ENCODE results near the gene FMR1NB.

FMR1NB gene

GRCh38 chrX:147981038-147981752 is at the start of gene FMR1NB:
FMR1NB (plus strand) TSS chrX:147981337; CDS start chrX:147981403, 66 bp downstream.
- no peak for DNase-seq (ENCODE audit: low spot score)

- no peak for DNase-seq (ENCODE audit: low spot score)
Measured at GRCh38 chrX:147933815-147934214, 47.3 kb upstream of the FMR1NB start.

- DNase-seq (ENCODE audit: low spot score) = no peak
Measured at GRCh38 chrX:147935156-147935758, 45.9 kb upstream of the FMR1NB start.

- no peak for DNase-seq (ENCODE audit: low spot score)
Measured at GRCh38 chrX:147945286-147945685, 35.9 kb upstream of the FMR1NB start.

GRCh38 chrX:147948531-147948930 is 32.6 kb upstream of the FMR1NB start:
- no peak for DNase-seq (ENCODE audit: low spot score)

GRCh38 chrX:147950352-147950751 is 30.8 kb upstream of the FMR1NB start:
- DNase-seq (ENCODE audit: low spot score) = no peak

- no peak for DNase-seq (ENCODE audit: low spot score)
Measured at GRCh38 chrX:147953976-147954375, 27.2 kb upstream of the FMR1NB start.

GRCh38 chrX:147957291-147957690 is 23.8 kb upstream of the FMR1NB start:
- no peak for DNase-seq (ENCODE audit: low spot score)

- DNase-seq (ENCODE audit: low spot score) = no peak
Measured at GRCh38 chrX:147958291-147958690, 22.8 kb upstream of the FMR1NB start.

GRCh38 chrX:147960722-147961121 is 20.4 kb upstream of the FMR1NB start:
- DNase-seq (ENCODE audit: low spot score) = no peak

GRCh38 chrX:147962476-147962875 is 18.7 kb upstream of the FMR1NB start:
- no peak for DNase-seq (ENCODE audit: low spot score)

GRCh38 chrX:147978931-147979330 is 2.2 kb upstream of the FMR1NB start:
- no peak for DNase-seq (ENCODE audit: low spot score)

GRCh38 chrX:148020329-148020728 is 39.2 kb downstream of the FMR1NB start:
- DNase-seq (ENCODE audit: low spot score) = no peak

- no peak for DNase-seq (ENCODE audit: low spot score)
Measured at GRCh38 chrX:148024425-148025148, 43.5 kb downstream of the FMR1NB start.

GRCh38 chrX:148035380-148035779 is 54.2 kb downstream of the FMR1NB start:
- no peak for DNase-seq (ENCODE audit: low spot score)

GRCh38 chrX:148037020-148037419 is 55.9 kb downstream of the FMR1NB start:
- no peak for DNase-seq (ENCODE audit: low spot score)

- no peak for DNase-seq (ENCODE audit: low spot score)
Measured at GRCh38 chrX:148043271-148043855, 62.2 kb downstream of the FMR1NB start.

- DNase-seq (ENCODE audit: low spot score) = no peak
Measured at GRCh38 chrX:148047200-148047599, 66.1 kb downstream of the FMR1NB start.

GRCh38 chrX:148049441-148049840 is 68.3 kb downstream of the FMR1NB start:
- DNase-seq (ENCODE audit: low spot score) = peak; percentile 5

- DNase-seq (ENCODE audit: low spot score) = no peak
Measured at GRCh38 chrX:148051973-148052372, 70.8 kb downstream of the FMR1NB start.

GRCh38 chrX:148067285-148067684 is 86.1 kb downstream of the FMR1NB start:
- no peak for DNase-seq (ENCODE audit: low spot score)

GRCh38 chrX:148069759-148070503 is 88.8 kb downstream of the FMR1NB start:
- DNase-seq (ENCODE audit: low spot score) = no peak

All from hepatic stellate cell (primary cell).